HEK293 (cell line): ENCODE measurements around the gene ALKBH4.
A peak's percentile ranks its signal among the peaks of the same experiment; 100 is the strongest.

ENCODE experiments used
- CTCF ChIA-PET: fragments of 350-600 bp; formaldehyde crosslinking; extraction: SDS; loops from one replicate; lab custom pipeline; 2021; ENCODE audit warnings: antibody characterized with exemption; lab: Yijun Ruan, JAX
- POLR2A ChIA-PET: fragments of 300-600 bp; formaldehyde crosslinking; extraction: SDS; loops from one replicate; lab custom pipeline; 2020; ENCODE audit warnings: antibody characterized with exemption, inconsistent platforms; lab: Yijun Ruan, JAX
- H3K27ac ChIP-seq: fragments of 200-500 bp; sonication (Bioruptor generic); 2 replicates; pipeline ENCODE4 v1.5.1; 2014; ENCODE audit warnings: low read depth, low read length, control low read depth, inconsistent platforms; ENCODE audit errors: extremely low read depth
- H3K36me3 ChIP-seq, 2 experiments: fragments of 200-500 bp in 1 of 2; sonication (Bioruptor generic) in 1 of 2; 1 replicate in 1 of 2; 2 replicates in 1 of 2; pipeline ENCODE4 v1.5.1; 2014 to 2017; ENCODE audit warnings: inconsistent platforms in 2 of 2, low read length in 2 of 2; ENCODE audit not compliant: control insufficient read depth in 2 of 2, insufficient read depth in 1 of 2
- H3K4me1 ChIP-seq: fragments of 200-500 bp; sonication (Bioruptor generic); 2 replicates; pipeline ENCODE4 v1.5.1; 2014; ENCODE audit warnings: mild to moderate bottlenecking, low read length, inconsistent platforms; ENCODE audit not compliant: control insufficient read depth, insufficient read depth
- H3K4me3 ChIP-seq: 2 replicates; pipeline ENCODE4 v1.5.1; 2011; ENCODE audit warnings: low read depth, mild to moderate bottlenecking, control low read depth, low read length, moderate library complexity
- H3K9me3 ChIP-seq: fragments of 200-500 bp; sonication (Bioruptor generic); 2 replicates; pipeline ENCODE4 v1.5.1; 2014; ENCODE audit warnings: low read depth, low read length, inconsistent platforms; ENCODE audit not compliant: control insufficient read depth, insufficient read depth
- HOXD13 ChIP-seq: sonication (generic); formaldehyde crosslinking; IDR thresholded peaks from 2 replicates; pipeline ENCODE4 v1.8.0; 2022; ENCODE audit warnings: missing genetic modification reagents, borderline replicate concordance
- IKZF3 ChIP-seq: fragments of 450-650 bp; IDR thresholded peaks from 2 replicates; pipeline ENCODE4 v1.5.0; 2018; ENCODE audit warnings: missing biosample characterization, mild to moderate bottlenecking, missing genetic modification characterization, moderate library complexity
- ZBTB7A ChIP-seq: fragments of 450-650 bp; formaldehyde crosslinking; IDR thresholded peaks from 2 replicates; pipeline ENCODE4 v1.5.1; 2016; ENCODE audit warnings: low read depth, missing biosample characterization, missing genetic modification characterization
- ZEB2 ChIP-seq: fragments of 450-650 bp; formaldehyde crosslinking; IDR thresholded peaks from 2 replicates; pipeline ENCODE4 v1.5.1; 2016; ENCODE audit warnings: missing biosample characterization, missing genetic modification characterization
- ZNF121 ChIP-seq: fragments of 450-650 bp; formaldehyde crosslinking; IDR thresholded peaks from 2 replicates; pipeline ENCODE4 v1.5.1; 2016; ENCODE audit warnings: missing biosample characterization, missing genetic modification characterization
- ZNF132 ChIP-seq: fragments of 450-650 bp; formaldehyde crosslinking; IDR thresholded peaks from 2 replicates; pipeline ENCODE4 v1.5.1; 2017; ENCODE audit warnings: missing biosample characterization, missing genetic modification characterization, borderline replicate concordance
- ZNF138 ChIP-seq: fragments of 450-650 bp; formaldehyde crosslinking; IDR thresholded peaks from 2 replicates; pipeline ENCODE4 v1.5.1; 2016; ENCODE audit warnings: missing biosample characterization, missing genetic modification characterization, borderline replicate concordance
- ZNF16 ChIP-seq: fragments of 450-650 bp; formaldehyde crosslinking; IDR thresholded peaks from 2 replicates; pipeline ENCODE4 v1.5.1; 2016; ENCODE audit warnings: low read depth, missing biosample characterization, missing genetic modification characterization
- ZNF184 ChIP-seq: fragments of 450-650 bp; IDR thresholded peaks from 2 replicates; pipeline ENCODE4 v1.5.1; 2018; ENCODE audit warnings: missing biosample characterization, mild to moderate bottlenecking, missing genetic modification characterization
- ZNF391 ChIP-seq: fragments of 450-650 bp; formaldehyde crosslinking; IDR thresholded peaks from 2 replicates; pipeline ENCODE4 v1.5.1; 2016; ENCODE audit warnings: low read depth, missing biosample characterization, missing genetic modification characterization, borderline replicate concordance
- ZNF560 ChIP-seq: fragments of 450-650 bp; formaldehyde crosslinking; IDR thresholded peaks from 2 replicates; pipeline ENCODE4 v1.5.1; 2017; ENCODE audit warnings: missing biosample characterization, missing genetic modification characterization, borderline replicate concordance
- ZNF600 ChIP-seq: fragments of 450-650 bp; formaldehyde crosslinking; IDR thresholded peaks from 2 replicates; pipeline ENCODE4 v1.5.1; 2016; ENCODE audit warnings: missing biosample characterization, missing genetic modification characterization
- ZNF624 ChIP-seq: fragments of 450-650 bp; formaldehyde crosslinking; IDR thresholded peaks from 2 replicates; pipeline ENCODE4 v1.5.1; 2017; ENCODE audit warnings: missing biosample characterization, missing genetic modification characterization
- ZNF654 ChIP-seq: fragments of 450-650 bp; formaldehyde crosslinking; IDR thresholded peaks from 2 replicates; pipeline ENCODE4 v1.5.1; 2016; ENCODE audit warnings: low read depth, missing biosample characterization, missing genetic modification characterization
- ZNF660 ChIP-seq: fragments of 450-650 bp; IDR thresholded peaks from 2 replicates; pipeline ENCODE4 v1.5.1; 2018; ENCODE audit warnings: missing biosample characterization, mild to moderate bottlenecking, missing genetic modification characterization
- TF ChIP-seq, protein P1 (sequence below): sonication (generic); formaldehyde crosslinking; IDR thresholded peaks from 2 replicates; pipeline ENCODE4 v1.8.1; 2022; ENCODE audit warnings: mild to moderate bottlenecking, moderate library complexity, missing genetic modification reagents
- TF ChIP-seq, protein P2 (sequence below): fragments of 450-650 bp; formaldehyde crosslinking; IDR thresholded peaks from 2 replicates; pipeline ENCODE4 v1.5.1; 2016; ENCODE audit warnings: missing biosample characterization, missing genetic modification characterization

ALKBH4 gene

DNA sequence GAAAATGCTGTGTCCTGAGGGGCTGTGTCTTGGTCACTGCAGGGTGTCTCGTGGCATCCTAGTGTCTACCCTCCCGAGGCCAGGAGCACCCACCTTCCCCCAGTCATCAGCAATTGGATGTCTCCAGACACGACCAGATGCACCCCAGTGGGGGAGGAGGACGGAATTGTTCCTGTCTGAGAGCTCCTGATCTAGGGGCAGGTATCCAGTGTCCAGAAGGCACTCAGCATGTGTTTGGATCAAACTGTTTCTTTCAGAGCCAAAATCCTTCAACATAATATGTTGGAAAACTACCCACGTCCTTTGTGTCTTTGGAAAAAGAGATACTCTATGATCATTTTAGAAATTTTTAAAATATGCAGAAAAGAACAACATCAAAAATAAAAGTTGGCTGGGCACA, 51.6 kb downstream of the ALKBH4 start:
- H3K4me3 ChIP-seq, result no peak overlapping the region
- H3K9me3 ChIP-seq, result no peaks in the 10 kb centered on the region
- no peaks in the 10 kb centered on the region for H3K4me1 ChIP-seq
- TF ChIP-seq ZEB2, result no peak
- TF ChIP-seq ZNF660 (tag by site-specific recombination), result no peak
- ChIA-PET CTCF (interaction anchor here (0.6 to 1.1 kb wide), 5 partner anchors 20 to 65 kb away, joined by 3 to 5 read pairs (median 3); partner anchors contain the start of gene ALKBH4), POLR2A (no interaction called here)
- no peak overlapping the region for H3K27ac ChIP-seq
- peaks cover 51 to 90% of the 10 kb centered on the region in 2 experiments for H3K36me3 ChIP-seq

DNA sequence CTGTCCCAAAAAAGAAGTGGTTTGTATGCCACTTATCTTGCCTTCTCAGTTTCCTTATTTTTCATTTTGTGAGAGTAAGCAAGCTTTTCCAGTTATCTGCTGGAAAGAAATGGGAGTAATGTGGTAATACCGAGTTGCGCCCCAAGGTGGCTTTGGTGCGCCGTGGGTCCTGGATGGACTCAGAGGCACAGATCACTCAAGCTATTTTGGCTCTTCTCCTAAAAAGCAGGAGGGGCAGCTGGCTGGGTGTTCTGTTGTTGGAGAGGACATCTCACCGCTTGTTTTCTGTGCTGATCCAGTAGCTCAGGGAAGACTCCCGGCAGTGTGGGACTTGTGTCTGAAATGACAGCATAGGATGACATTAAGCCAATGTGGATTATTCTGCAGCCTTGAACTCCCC, 52.1 kb downstream of the ALKBH4 start:
- CTCF ChIA-PET, result interaction anchor here (0.6 to 1.1 kb wide), 6 partner anchors 19 to 66 kb away, joined by 3 to 5 read pairs (median 3); partner anchors contain the start of gene ALKBH4
- Histone ChIP-seq H3K4me1 (no peaks in the 10 kb centered on the region), H3K9me3 (no peaks in the 10 kb centered on the region), H3K4me3 (no peak overlapping the region), H3K36me3 (peaks cover 49 to 92% of the 10 kb centered on the region in 2 experiments), H3K27ac (no peak overlapping the region)
- POLR2A ChIA-PET, result no interaction called here
- TF ChIP-seq ZNF560 (tag by site-specific recombination), result no peak
- TF ChIP-seq IKZF3 (tag by site-specific recombination), result 0 out of 2 replicates have a peak, but pooled peaks have one; percentile 13
- peak; percentile 14; the same call in 1 of the 2 replicates for TF ChIP-seq ZNF654 (tag by site-specific recombination)
- TF ChIP-seq ZNF624, result no peak
- no peak for TF ChIP-seq ZBTB7A (tag by site-specific recombination)
- TF ChIP-seq, protein P1, sequence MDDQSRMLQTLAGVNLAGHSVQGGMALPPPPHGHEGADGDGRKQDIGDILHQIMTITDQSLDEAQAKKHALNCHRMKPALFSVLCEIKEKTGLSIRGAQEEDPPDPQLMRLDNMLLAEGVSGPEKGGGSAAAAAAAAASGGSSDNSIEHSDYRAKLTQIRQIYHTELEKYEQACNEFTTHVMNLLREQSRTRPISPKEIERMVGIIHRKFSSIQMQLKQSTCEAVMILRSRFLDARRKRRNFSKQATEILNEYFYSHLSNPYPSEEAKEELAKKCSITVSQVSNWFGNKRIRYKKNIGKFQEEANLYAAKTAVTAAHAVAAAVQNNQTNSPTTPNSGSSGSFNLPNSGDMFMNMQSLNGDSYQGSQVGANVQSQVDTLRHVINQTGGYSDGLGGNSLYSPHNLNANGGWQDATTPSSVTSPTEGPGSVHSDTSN (CRISPR knock-in tag), result no peak
- no peak for TF ChIP-seq ZNF138 (tag by site-specific recombination)

DNA sequence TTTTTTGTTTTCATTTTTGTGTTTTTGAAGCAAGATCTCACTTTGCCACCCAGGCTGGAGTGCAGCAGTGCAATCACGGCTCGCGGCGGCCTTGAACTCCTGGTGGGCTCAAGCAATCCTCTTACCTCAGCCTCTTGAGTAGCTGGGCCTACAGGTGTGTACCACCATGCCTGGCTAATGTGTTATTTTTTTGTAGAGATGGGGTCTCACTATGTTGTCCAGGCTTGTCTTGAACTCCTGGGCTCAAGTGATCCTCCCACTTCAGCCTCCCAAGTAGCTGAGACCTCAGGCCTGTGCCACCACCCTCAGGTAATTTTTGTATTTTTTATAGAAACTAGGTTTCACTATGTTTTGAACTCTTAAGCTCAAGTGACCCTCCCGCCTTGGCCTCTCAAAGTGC, 53.7 kb downstream of the ALKBH4 start:
- no peak overlapping the region for H3K4me3 ChIP-seq
- peaks cover 51 to 94% of the 10 kb centered on the region in 2 experiments for H3K36me3 ChIP-seq
- H3K27ac ChIP-seq, result no peak overlapping the region
- TF ChIP-seq HOXD13 (CRISPR knock-in tag), result no peak
- TF ChIP-seq ZNF121, result peak; percentile 57
- TF ChIP-seq, protein P2, sequence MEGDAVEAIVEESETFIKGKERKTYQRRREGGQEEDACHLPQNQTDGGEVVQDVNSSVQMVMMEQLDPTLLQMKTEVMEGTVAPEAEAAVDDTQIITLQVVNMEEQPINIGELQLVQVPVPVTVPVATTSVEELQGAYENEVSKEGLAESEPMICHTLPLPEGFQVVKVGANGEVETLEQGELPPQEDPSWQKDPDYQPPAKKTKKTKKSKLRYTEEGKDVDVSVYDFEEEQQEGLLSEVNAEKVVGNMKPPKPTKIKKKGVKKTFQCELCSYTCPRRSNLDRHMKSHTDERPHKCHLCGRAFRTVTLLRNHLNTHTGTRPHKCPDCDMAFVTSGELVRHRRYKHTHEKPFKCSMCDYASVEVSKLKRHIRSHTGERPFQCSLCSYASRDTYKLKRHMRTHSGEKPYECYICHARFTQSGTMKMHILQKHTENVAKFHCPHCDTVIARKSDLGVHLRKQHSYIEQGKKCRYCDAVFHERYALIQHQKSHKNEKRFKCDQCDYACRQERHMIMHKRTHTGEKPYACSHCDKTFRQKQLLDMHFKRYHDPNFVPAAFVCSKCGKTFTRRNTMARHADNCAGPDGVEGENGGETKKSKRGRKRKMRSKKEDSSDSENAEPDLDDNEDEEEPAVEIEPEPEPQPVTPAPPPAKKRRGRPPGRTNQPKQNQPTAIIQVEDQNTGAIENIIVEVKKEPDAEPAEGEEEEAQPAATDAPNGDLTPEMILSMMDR, result no peak
- no peak for TF ChIP-seq ZNF391 (tag by site-specific recombination)
- no peak for TF ChIP-seq ZNF132 (tag by site-specific recombination)
- no peak for TF ChIP-seq ZNF184 (tag by site-specific recombination)
- H3K4me1 ChIP-seq, result no peaks in the 10 kb centered on the region
- ChIA-PET POLR2A (no interaction called here), CTCF (interaction anchor here (0.7 to 1.1 kb wide), 2 partner anchors 14 to 1095 kb away, joined by 3 read pairs; no protein-coding TSS in a partner anchor)
- H3K9me3 ChIP-seq, result no peaks in the 10 kb centered on the region

DNA sequence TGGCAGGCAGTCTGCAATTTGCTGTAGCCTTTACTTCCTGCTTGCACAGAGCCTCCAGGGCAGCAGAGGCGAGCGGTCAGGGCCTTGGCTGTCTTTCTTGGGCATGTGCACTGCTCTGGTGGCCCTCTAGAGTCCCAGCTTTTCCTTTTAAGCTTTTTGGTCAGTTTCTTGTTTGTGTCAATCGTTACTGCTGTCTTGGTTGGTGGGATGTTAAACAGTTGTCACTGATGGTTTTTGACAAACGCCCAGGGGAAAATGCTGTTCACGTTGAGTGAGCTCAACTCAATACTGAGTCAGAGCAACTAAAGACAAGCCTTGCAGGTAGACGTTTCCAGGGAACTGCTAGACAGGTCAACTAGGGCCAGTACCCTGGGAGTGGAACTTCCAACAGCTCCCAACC, 54.5 kb downstream of the ALKBH4 start:
- H3K27ac ChIP-seq, result no peak overlapping the region
- CTCF ChIA-PET, result interaction anchor here (0.7 kb wide), 1 partner anchor 22 kb away, joined by 3 read pairs; no protein-coding TSS in a partner anchor
- no peak overlapping the region for H3K4me3 ChIP-seq
- POLR2A ChIA-PET, result interaction anchor here (0.6 kb wide), 1 partner anchor 780 kb away, joined by 5 read pairs; no protein-coding TSS in a partner anchor
- H3K36me3 ChIP-seq, result peaks cover 54 to 94% of the 10 kb centered on the region in 2 experiments
- no peaks in the 10 kb centered on the region for H3K4me1 ChIP-seq
- no peaks in the 10 kb centered on the region for H3K9me3 ChIP-seq
- TF ChIP-seq ZNF16 (tag by site-specific recombination), result no peak
- 0 out of 2 replicates have a peak, but pooled peaks have one; percentile 18 for TF ChIP-seq ZNF600
